Osteoblast (primary cell): ENCODE measurements around the gene PTPRN2. TPM values are rescaled to one million over a fixed set of nuclear protein-coding genes. Genes with fewer than 3 reads are reported as not detected.

Experiments used
- DNase-seq: peaks from one replicate; pipeline ENCODE4 v3.0.0; 2011; ENCODE audit warnings: low spot score, mixed read lengths; ENCODE audit not compliant: insufficient read length; ENCODE audit errors: missing footprints
- H2AFZ ChIP-seq: 2 replicates; pipeline ENCODE4 v1.6.0; 2011; ENCODE audit warnings: mild to moderate bottlenecking, low read length
- H3K27ac ChIP-seq: 2 replicates; pipeline ENCODE4 v1.5.1; 2011; ENCODE audit warnings: mild to moderate bottlenecking, low read depth, low read length, moderate library complexity
- H3K27me3 ChIP-seq: 2 replicates; pipeline ENCODE4 v1.6.0; 2012; ENCODE audit warnings: mild to moderate bottlenecking, control low read depth, inconsistent platforms, low read length, moderate library complexity; ENCODE audit not compliant: insufficient read depth
- H3K36me3 ChIP-seq: 2 replicates; pipeline ENCODE4 v1.5.1; 2011; ENCODE audit warnings: mild to moderate bottlenecking, low read length, control low read depth, moderate library complexity; ENCODE audit not compliant: insufficient read depth
- H3K4me1 ChIP-seq: 2 replicates; pipeline ENCODE4 v1.5.1; 2011; ENCODE audit warnings: mild to moderate bottlenecking, low read length, control low read depth, moderate library complexity; ENCODE audit not compliant: insufficient read depth
- H3K4me2 ChIP-seq: 2 replicates; pipeline ENCODE4 v1.6.0; 2011; ENCODE audit warnings: mild to moderate bottlenecking, low read length; ENCODE audit not compliant: insufficient read depth
- H3K4me3 ChIP-seq: fragments of 200-600 bp; sonication (generic); 3 replicates; pipeline ENCODE4 v1.5.1; 2012; ENCODE audit warnings: mild to moderate bottlenecking, low read length, inconsistent platforms; ENCODE audit not compliant: insufficient read depth
- H3K79me2 ChIP-seq: 2 replicates; pipeline ENCODE4 v1.6.0; 2012; ENCODE audit warnings: mild to moderate bottlenecking, low read length, control low read depth, inconsistent platforms; ENCODE audit not compliant: insufficient read depth
- H3K9me3 ChIP-seq: 2 replicates; pipeline ENCODE4 v1.5.1; 2011; ENCODE audit warnings: low read depth, low read length, control low read depth
- H4K20me1 ChIP-seq: 2 replicates; pipeline ENCODE4 v1.6.0; 2012; ENCODE audit warnings: mild to moderate bottlenecking, low read length, control low read depth; ENCODE audit not compliant: insufficient read depth
- CTCF ChIP-seq: IDR thresholded peaks from 2 replicates; pipeline ENCODE4 v1.5.1; 2011; ENCODE audit warnings: mild to moderate bottlenecking, low read depth, low read length, moderate library complexity; ENCODE audit errors: extremely low read depth
- total RNA-seq: library from RNA; depleted of rRNA; stranded (reverse); fragments of >200 nt; gene quantifications from 2 replicates; pipeline ENCODE4 v1.2.3, GENCODE V29; 2012

PTPRN2 gene
- total RNA-seq, 1 donor = 0.36 TPM

GRCh38 chr7:157710396-157710795 lies 877.2 kb downstream of the PTPRN2 start:
- no peak overlapping the region for H3K27ac ChIP-seq
- H2AFZ ChIP-seq = no peak overlapping the region
- no peaks in the 10 kb centered on the region for H3K4me1 ChIP-seq
- no peak for DNase-seq
- H3K36me3 ChIP-seq = no peaks in the 10 kb centered on the region
- no peaks in the 10 kb centered on the region for H3K79me2 ChIP-seq
- H3K4me2 ChIP-seq = no peak overlapping the region
- no peaks in the 10 kb centered on the region for H3K27me3 ChIP-seq
- no peak overlapping the region for H3K4me3 ChIP-seq
- TF ChIP-seq CTCF = no peak
- H4K20me1 ChIP-seq = no peaks in the 10 kb centered on the region
- H3K9me3 ChIP-seq = no peaks in the 10 kb centered on the region

- H4K20me1 ChIP-seq = no peaks in the 10 kb centered on the region
- H3K27ac ChIP-seq = no peak overlapping the region
- peak; percentile 69 for DNase-seq
- no peak overlapping the region for H3K4me2 ChIP-seq
- H3K79me2 ChIP-seq = no peaks in the 10 kb centered on the region
- no peak overlapping the region for H3K4me3 ChIP-seq
- no peaks in the 10 kb centered on the region for H3K36me3 ChIP-seq
- no peaks in the 10 kb centered on the region for H3K27me3 ChIP-seq
- no peaks in the 10 kb centered on the region for H3K9me3 ChIP-seq
- no peak overlapping the region for H2AFZ ChIP-seq
- TF ChIP-seq CTCF = no peak
- no peaks in the 10 kb centered on the region for H3K4me1 ChIP-seq
These were observed 877.9 kb downstream of the PTPRN2 start for GRCh38 chr7:157709531-157710251.

GRCh38 chr7:157708919-157709295 lies 878.7 kb downstream of the PTPRN2 start:
- Histone ChIP-seq H3K27ac (no peak overlapping the region), H2AFZ (no peak overlapping the region), H3K79me2 (no peaks in the 10 kb centered on the region), H3K4me3 (no peak overlapping the region), H4K20me1 (no peaks in the 10 kb centered on the region), H3K36me3 (no peaks in the 10 kb centered on the region), H3K9me3 (no peaks in the 10 kb centered on the region), H3K27me3 (no peaks in the 10 kb centered on the region), H3K4me1 (no peaks in the 10 kb centered on the region), H3K4me2 (no peak overlapping the region)
- DNase-seq = peak; percentile 83
- no peak for TF ChIP-seq CTCF

GRCh38 chr7:157707983-157708918 lies 879.4 kb downstream of the PTPRN2 start:
- DNase-seq = peak; percentile 74
- no peak overlapping the region for H3K27ac ChIP-seq
- no peak overlapping the region for H3K4me2 ChIP-seq
- H3K36me3 ChIP-seq = no peaks in the 10 kb centered on the region
- no peak for TF ChIP-seq CTCF
- no peaks in the 10 kb centered on the region for H3K27me3 ChIP-seq
- H3K4me3 ChIP-seq = no peak overlapping the region
- H3K4me1 ChIP-seq = no peaks in the 10 kb centered on the region
- H3K9me3 ChIP-seq = no peaks in the 10 kb centered on the region
- no peak overlapping the region for H2AFZ ChIP-seq
- no peaks in the 10 kb centered on the region for H3K79me2 ChIP-seq
- H4K20me1 ChIP-seq = no peaks in the 10 kb centered on the region
